22Rv1 (cell line): Measurements from ENCODE around the gene GLCCI1.
"Not testable (repeated sequence)": the region's sequence is repeated elsewhere in the genome, so short reads cannot be mapped to it uniquely, and the experiment has no call there.

Experiments
- CTCF ChIP-seq: fragments of 450-650 bp; IDR thresholded peaks from 2 replicates; pipeline ENCODE4 v1.5.1; 2017; ENCODE audit warnings: mild to moderate bottlenecking
- ZFX ChIP-seq: fragments of 450-650 bp; IDR thresholded peaks from 2 replicates; pipeline ENCODE4 v1.6.1; 2017; ENCODE audit warnings: antibody characterized with exemption, borderline replicate concordance

- not testable (repeated sequence) for TF ChIP-seq CTCF, ZFX
Observed at GRCh38 chr7:8101292-8101691, 132.7 kb downstream of the GLCCI1 start.
